Measurements from ENCODE around the gene CLIC2.
"Not testable (repeated sequence)": the region's sequence is repeated elsewhere in the genome, so short reads cannot be mapped to it uniquely, and the experiment has no call there.

The CLIC2 gene

GRCh38 chrX:155334486-155335336 is at the start of gene CLIC2:
Gene CLIC2 (minus strand): TSS chrX:155334614. CDS start chrX:155334427, 187 bp downstream.
- DNase-seq = peak; percentile 88

GRCh38 chrX:155382529-155382967 is 48.1 kb upstream of the CLIC2 start:
- not testable (repeated sequence) for DNase-seq

- DNase-seq = not testable (repeated sequence)
Measured at GRCh38 chrX:155381843-155382528, 47.6 kb upstream of the CLIC2 start, which contains the start of gene F8A2. Gene F8A2 (plus strand): TSS chrX:155382095. CDS start chrX:155382115, 20 bp downstream.

- not testable (repeated sequence) for DNase-seq
Measured at GRCh38 chrX:155379802-155380201, 45.4 kb upstream of the CLIC2 start.

DNA sequence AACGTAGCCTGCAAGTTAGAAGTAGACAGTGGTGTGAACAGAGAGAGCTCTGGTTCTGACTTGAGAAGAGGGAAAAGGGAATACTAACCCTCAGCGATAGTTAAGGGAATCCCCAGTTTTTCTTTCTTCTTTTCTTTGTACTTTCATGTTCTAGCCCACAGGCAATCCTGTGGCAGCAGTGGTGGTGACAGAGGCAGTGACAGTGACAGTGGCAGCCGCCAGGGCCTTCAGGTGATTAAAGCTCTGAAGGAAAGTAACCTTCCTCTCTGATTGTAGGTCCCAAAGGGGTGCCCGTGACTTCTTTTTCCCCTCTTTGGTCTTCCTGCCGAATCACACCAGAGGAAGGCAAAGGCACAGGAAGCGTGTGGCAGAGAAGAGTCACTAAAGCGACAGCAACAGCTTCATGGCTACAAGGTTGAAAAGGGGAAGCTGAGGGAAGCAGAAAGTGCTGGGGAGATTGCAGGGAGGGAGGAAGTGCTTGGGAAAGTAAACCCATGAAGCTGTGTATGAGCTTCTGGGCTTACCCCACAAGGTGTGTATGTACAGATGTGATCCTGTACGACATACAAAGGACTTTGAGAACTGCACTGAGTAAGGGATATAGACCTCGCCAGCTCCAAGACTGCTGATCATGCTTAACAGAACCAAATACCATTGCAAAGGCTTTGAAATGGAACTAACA is 39.5 kb upstream of the CLIC2 start:
- not testable (repeated sequence) for DNase-seq

DNA sequence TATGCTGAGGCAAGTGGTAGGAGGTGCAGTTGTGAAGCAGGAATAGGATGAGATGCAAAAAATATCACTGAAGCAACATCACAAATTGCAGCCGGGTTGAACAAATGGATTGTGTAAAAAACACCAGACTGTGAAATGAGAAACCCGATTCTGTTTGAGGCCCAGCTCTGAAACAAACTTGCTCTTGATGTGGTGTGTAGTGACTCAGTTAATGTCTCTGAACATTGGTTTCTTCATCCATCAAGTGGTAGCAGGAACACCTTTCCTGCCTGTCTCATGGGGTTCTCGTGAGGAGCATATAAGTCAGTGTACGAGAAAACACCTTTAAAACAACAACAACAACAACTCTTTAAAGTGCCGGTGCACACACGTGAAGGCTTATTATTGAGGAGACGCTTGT is 29.3 kb upstream of the CLIC2 start:
- DNase-seq = not testable (repeated sequence)

GRCh38 chrX:155349448-155349847 is 15.0 kb upstream of the CLIC2 start:
- not testable (repeated sequence) for DNase-seq

- DNase-seq = not testable (repeated sequence)
Measured at GRCh38 chrX:155345689-155346088, 11.3 kb upstream of the CLIC2 start.

- DNase-seq = not testable (repeated sequence)
Measured at GRCh38 chrX:155335337-155335712, 911 bp upstream of the CLIC2 start.

DNA sequence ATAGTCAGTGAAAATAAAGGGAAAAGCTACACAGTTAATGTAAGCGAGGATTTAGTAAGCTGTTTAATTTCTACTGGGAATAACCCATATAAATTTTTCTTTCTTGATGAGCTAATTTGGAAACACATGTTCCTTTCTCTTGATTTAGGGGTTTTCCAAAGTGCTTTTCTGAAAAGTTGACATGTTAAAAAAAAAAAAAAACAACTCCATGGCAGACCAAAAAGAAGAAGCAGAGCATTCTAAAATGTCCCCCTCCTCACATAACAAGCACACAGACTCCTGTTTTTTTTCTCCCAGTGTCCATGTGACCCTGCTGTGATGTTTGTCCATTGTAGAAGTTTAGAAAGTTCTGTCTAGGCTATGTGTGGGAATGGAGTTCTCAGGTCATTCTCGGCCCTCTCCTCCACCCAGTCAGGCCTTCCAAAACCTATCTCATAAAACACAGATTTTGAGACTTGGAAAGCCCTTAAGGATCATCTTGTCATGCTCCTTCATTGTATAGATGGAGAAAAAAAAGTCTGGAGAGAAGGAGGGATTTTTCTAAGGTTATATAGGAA is 792 bp downstream of the CLIC2 start:
- no peak for DNase-seq

GRCh38 chrX:155330992-155331391 is 3.4 kb downstream of the CLIC2 start:
- no peak for DNase-seq

GRCh38 chrX:155329293-155329692 is 5.1 kb downstream of the CLIC2 start:
- no peak for DNase-seq

DNA sequence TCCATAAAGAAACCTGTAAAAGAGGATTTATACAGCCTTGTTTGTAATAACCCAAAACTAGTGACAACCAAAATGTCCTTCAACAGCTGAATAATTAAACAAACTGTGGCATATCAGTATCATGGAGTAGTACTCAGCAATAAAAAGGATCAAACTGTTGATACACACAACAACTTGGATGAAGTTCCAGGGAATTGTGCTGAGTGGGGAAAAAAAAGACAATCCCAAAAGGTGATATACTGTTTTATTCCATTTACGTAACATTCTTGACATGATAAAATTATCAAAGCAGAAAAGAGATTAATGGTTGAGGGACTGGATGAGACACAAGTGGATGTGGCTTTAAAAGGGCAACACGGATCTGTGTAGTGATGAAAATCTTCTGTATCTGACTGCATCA is 7.8 kb downstream of the CLIC2 start:
- DNase-seq = no peak

DNA sequence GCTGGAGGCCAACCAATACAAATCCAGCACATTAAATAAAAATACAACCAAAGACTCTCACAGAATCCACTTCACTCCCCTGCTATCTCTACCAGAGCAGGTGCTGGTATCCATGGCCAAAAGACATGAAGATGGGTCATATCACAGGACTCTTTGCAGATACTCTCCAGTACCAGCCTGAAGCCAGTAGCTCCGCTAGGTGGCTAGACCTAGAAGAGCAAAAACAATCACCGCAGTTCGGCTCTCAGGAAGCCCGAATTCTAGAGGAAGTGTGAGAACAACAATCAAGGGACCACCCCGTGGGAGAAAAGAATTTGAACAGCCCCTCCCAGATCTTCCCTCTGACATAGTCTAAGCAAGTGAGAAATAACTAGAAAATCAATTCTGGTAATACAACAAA is 20.2 kb downstream of the CLIC2 start:
- DNase-seq = no peak

DNA sequence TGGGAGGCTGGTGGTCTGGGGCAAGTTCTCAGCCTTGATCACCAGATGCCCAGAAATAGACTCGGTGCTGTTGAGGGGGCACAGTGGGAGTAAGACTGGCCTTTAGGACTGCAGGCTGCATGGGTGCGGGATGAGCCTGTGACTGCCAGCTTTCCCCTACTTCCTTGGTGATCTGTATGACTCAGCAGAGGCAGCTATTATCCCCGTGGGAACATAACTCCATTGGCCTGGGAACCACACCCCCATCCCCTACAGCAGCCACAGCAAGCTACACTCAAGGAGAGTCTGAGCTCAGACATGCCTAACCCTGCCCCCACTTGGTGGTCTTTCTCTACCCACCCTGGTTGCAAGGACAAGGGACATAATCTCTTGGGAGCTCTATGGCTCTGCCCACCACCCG is 20.6 kb downstream of the CLIC2 start:
- DNase-seq = peak; percentile 30

DNA sequence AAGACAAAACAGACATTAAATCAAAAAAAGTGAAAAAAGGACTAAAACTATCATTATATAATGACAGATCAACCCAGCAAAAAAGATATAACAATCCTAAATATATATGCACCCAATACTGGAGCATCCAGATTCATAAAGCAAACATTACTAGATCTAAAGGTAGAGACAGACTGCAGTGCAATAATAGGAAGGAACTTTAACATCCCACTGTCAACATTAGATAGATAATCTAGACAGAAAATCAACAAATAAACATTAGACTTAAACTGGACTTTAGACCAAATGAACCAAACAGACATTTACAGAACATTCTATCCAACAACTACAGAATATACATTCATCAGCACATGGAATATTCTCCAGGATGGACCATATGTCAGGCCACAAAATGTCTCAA is 40.6 kb downstream of the CLIC2 start:
- no peak for DNase-seq

DNA sequence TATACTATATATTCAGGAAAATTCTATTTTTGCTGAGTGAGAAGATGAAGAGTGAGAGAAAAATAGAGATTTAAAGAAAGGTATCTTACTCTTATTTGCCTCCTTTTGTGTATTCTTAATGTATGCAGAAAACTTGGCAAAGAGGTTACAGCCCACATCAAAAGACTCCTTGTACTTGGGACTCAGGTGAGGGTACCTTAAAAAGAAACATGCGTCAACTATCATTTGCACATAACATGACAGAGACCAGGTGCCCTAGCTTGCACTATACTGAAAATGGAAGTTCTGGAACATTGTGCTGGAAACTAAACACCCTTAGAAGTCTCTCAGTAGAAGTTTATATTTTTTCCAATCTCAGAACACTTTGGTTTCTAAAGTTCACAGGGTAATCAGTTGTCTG is 54.5 kb downstream of the CLIC2 start:
- no peak for DNase-seq

DNA sequence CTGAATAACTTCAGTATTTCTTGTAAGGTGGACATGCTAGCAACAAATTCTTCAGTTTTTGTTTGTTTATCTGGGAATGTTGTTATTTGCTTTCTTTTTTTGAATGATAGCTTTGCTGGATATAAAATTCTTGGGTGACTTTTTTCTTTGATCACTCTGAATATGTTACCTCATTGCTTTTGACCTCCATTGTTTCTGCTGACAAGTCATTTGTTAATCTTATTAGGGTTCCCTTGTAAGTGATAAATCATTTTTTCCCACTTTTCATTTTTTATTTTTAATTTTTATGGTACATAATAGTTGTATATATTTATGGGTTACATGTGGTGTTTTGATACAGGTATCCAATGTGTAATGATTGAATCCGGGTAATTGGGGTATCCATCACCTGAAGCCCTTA is 63.4 kb downstream of the CLIC2 start:
- no peak for DNase-seq

- DNase-seq = not testable (repeated sequence)
Measured at GRCh38 chrX:155267995-155268394, 66.4 kb downstream of the CLIC2 start.

DNA sequence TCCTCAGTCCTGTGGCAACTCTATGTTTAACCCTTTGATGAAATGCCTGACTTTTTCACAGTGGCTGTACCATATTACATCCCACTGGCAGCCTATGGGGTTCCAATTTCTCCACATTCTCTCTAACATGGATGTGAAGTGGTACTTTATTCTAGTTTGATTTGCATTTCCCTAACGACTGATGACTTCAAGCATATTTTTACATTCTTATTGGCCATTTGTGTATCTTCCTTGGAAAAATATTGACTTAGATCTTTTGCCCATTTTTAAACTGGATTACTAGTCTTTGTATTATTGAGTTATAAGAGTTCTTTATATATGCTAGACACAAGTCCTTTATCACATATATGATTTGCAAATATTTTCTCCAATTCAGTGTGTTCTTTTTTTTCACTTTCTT is 68.0 kb downstream of the CLIC2 start:
- no peak for DNase-seq

DNA sequence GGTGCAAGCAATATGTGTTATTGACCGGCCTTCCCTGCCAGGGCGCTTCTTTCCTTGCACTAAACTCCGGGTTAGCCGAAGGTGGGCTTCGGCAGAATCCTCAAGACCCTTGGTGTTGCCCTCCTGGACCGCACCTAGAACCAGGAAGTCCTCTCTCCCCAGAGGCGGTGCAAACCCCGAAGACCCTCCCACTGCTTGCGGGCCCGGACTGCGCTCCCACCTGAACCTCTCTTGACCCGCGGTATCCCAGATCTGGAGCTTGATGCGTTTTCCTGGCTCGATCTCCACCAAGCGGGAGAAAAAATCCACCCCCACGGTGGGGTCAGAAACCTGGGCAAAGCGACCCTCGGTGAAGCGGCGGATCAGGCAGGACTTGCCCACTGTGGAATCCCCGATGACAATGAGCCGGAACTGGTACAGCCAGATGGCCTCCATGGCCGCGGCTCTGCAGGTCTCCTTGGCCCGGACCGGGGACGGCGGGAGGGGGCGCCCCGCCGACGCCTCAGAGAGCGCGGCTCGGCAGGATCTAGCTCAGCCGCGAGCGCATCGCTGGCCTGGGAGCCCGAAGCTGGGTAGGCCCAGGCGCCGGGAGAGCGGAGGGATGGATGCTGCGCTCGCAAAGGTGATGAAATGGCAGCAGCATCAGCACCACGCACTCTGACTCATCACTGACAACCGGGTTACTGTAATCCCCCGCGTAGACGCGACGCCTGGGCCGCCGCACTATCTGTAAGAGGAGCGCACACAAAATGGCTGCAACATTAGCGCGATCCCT is 70.4 kb downstream of the CLIC2 start, which contains the start of gene RAB39B:
TSS of gene RAB39B (minus strand) at position 638 of the 775 bp plus-strand sequence. CDS start at position 435, 203 bp downstream.
- DNase-seq = peak; percentile 73
